Right cardiac atrium (tissue), 5 donors: Measurements from ENCODE around the gene POLR3K. TPM values are rescaled to one million over a fixed set of nuclear protein-coding genes. Genes with fewer than 3 reads are reported as not detected.
"Not testable (repeated sequence)": the region's sequence is repeated elsewhere in the genome, so short reads cannot be mapped to it uniquely, and the experiment has no call there.

Experiments
- ATAC-seq, 2 donors: fragments of 200-7000 bp; cut with Tn5 transposase; one replicate each; pipeline versions ENCODE4 v1.8.0 to v1.9.1; 2020; ENCODE audit warnings: moderate library complexity in 2 of 2, mild to moderate bottlenecking in 1 of 2
- DNase-seq, 3 donors: peaks; one replicate each; pipeline ENCODE4 v3.0.0-alpha.2; 2020
- H3K27ac ChIP-seq: one replicate; pipeline ENCODE4 v1.5.1; 2013; ENCODE audit warnings: mild to moderate bottlenecking, low read length, control low read depth, moderate library complexity
- H3K27me3 ChIP-seq: one replicate; pipeline ENCODE4 v1.6.1; 2013; ENCODE audit not compliant: control insufficient read depth, insufficient read depth
- H3K4me1 ChIP-seq: one replicate; pipeline ENCODE4 v1.6.1; 2013; ENCODE audit warnings: low read length; ENCODE audit not compliant: control insufficient read depth, insufficient read depth
- H3K4me3 ChIP-seq: one replicate; pipeline ENCODE4 v1.5.1; 2013; ENCODE audit warnings: low read length, control low read depth
- H3K9me3 ChIP-seq: one replicate; pipeline ENCODE4 v1.6.1; 2013; ENCODE audit warnings: low read length; ENCODE audit not compliant: control insufficient read depth
- WGBS: extraction: QIAGEN DNeasy Blood & Tissue Kit; methylation state at CpG from one replicate; pipeline ENCODE4 v1.1.7; 2013; 5-methylcytosine and 5-hydroxymethylcytosine counted together
- intact Hi-C, 4 donors: fragments of 100-400 bp; cut with DNase I; formaldehyde crosslinking; loops; one replicate each; pipeline versions ENCODE4 v1.11.0 to v1.14.0; 2022 to 2023
- polyA plus RNA-seq: library from polyadenylated mRNA; stranded (reverse); fragments of 200-250 nt; gene quantifications from one replicate; pipeline ENCODE4 v1.2.3, GENCODE V29; 2013
- total RNA-seq, 4 donors: library from RNA; stranded (reverse); fragmentation: NEBNext Ultra II Directional; extraction: Animal tissue kit (Norgen Biotek cat#: 25700); gene quantifications; one replicate each; pipeline ENCODE4 v1.2.1, GENCODE V29; 2021
- donor health status: healthy with polysubstance abuse.
- donor health status: DM: no; HTN: yes; CAD: no.
- donor health status: DM: no; HTN: no; CAD: no.
- donor health status: DM: no; HTN: yes; CAD: no; lungs with severe emphysema.
- donor health status: DM: yes; HTN: yes; CAD: no.

Gene POLR3K
- total and polyA plus RNA-seq, 5 donors = 9.8 to 13.4 (median 11.2) TPM

DNA sequence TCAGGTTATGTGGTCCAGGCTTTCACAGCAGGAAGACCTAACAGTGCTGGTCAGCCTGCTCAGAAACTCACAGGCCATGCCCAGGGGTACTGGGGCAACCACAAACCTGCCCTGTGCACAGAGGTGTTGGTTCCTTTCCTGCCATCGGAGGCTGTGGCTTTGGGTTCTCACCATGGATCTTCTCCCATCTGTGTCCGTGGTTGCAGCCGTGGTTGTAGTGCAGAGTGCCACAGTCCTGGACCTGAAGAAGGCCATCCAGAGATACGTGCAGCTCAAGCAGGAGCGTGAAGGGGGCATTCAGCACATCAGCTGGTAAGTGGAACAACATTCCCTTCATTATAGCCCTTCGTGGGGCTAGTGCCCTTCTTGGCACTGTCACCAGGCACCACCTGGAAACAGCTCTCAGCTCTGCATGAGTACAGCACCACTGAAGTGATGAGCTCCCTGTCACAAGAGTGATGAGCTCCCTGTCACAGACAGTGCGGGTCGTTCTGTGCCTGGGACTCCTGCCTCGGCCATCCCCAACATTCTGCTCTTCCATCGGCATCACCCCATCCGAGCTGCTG lies 2.2 kb upstream of the POLR3K start:
- no peak overlapping the region for H3K27ac ChIP-seq
- no peak for DNase-seq
- 85% methylated on average over 11 of the region's 11 CpGs for WGBS
- H3K4me3 ChIP-seq = no peak overlapping the region
- H3K27me3 ChIP-seq = no peaks in the 10 kb centered on the region
- ATAC-seq = no peak
- intact Hi-C loops = no loop called here
- no peaks in the 10 kb centered on the region for H3K4me1 ChIP-seq
- H3K9me3 ChIP-seq = no peaks in the 10 kb centered on the region

DNA sequence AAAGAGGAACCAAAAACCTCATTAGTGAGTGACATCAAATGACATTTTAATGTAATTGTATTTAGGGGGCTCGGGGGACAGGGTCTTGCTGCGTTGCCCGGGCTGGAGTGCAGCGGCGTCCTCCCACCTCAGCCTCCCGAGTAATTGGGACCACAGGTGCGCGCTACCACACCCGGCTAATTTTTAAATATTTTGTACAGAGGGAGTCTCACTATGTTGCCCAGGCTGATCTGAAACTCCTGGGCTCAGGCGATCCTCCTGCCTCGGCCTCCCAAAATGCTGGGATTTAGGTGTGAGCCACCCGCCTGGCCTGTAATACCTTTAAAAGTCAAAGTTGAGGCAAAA lies 801 bp upstream of the POLR3K start:
- Histone ChIP-seq H3K9me3 (no peaks in the 10 kb centered on the region), H3K27ac (no peak overlapping the region), H3K4me1 (no peaks in the 10 kb centered on the region), H3K27me3 (no peaks in the 10 kb centered on the region), H3K4me3 (peak overlapping the region; percentile 64)
- no peak for ATAC-seq
- DNase-seq = no peak
- WGBS = 56% methylated on average over 12 of the region's 12 CpGs
- intact Hi-C loops = no loop called here

DNA sequence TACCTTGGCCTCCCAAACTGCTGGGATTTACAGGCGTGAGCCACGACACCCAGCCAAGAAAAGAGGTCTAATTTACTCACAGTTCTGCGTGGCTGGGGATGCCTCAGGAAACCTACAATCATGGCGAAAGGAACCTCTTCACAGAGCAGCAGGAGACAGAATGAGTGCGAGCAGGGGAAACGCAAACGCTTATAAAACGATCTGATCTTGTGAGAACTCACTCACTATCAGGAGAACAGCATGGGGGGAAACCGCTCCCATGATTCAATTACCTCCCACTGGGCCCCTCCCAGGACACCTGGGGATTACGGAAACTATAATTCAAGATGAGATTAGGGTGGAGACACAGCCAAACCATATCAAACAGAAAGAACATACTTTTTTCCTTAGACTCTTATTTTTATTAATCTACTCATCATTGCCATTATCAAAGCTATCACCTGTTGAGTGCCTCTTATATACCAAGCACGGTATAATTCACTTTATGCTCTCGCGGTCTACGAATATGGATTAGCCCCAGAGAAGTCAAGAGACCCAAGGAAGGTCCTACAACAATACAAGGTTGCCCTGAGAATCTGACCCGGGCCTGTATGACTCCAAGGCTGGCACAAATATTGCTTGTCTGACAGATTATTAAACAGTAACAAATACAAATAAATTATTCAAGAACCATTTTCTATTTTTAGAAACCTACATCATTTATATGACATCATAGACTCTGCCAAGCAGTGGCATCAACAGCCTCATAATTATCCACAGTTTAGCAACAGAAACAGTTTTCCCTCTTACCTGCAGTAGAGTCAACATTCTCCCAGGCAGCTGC lies 2.4 kb downstream of the POLR3K start:
- WGBS = 89% methylated on average over 15 of the region's 15 CpGs
- ATAC-seq (no peak), DNase-seq (peak in 1 of 3 donors; percentile 8)
- intact Hi-C loops = no loop called here
- no peaks in the 10 kb centered on the region for H3K4me1 ChIP-seq
- no peak overlapping the region for H3K4me3 ChIP-seq
- no peak overlapping the region for H3K27ac ChIP-seq
- H3K9me3 ChIP-seq = no peaks in the 10 kb centered on the region
- H3K27me3 ChIP-seq = no peaks in the 10 kb centered on the region

GRCh38 chr16:47234-47633 lies 6.2 kb downstream of the POLR3K start:
- intact Hi-C loops = no loop called here
- Histone ChIP-seq H3K4me3 (no peak overlapping the region), H3K27me3 (no peaks in the 10 kb centered on the region), H3K9me3 (no peaks in the 10 kb centered on the region), H3K4me1 (no peaks in the 10 kb centered on the region), H3K27ac (no peak overlapping the region)
- no peak for ATAC-seq
- WGBS = 94% methylated on average over 7 of the region's 7 CpGs
- no peak for DNase-seq

- H3K27me3 ChIP-seq, ATAC-seq, H3K4me3 ChIP-seq, H3K9me3 ChIP-seq, H3K4me1 ChIP-seq, H3K27ac ChIP-seq, intact Hi-C loops, DNase-seq: not testable (repeated sequence)
- 97% methylated on average over 7 of the region's 7 CpGs for WGBS
Observed at GRCh38 chr16:46510-46909, 6.9 kb downstream of the POLR3K start.

DNA sequence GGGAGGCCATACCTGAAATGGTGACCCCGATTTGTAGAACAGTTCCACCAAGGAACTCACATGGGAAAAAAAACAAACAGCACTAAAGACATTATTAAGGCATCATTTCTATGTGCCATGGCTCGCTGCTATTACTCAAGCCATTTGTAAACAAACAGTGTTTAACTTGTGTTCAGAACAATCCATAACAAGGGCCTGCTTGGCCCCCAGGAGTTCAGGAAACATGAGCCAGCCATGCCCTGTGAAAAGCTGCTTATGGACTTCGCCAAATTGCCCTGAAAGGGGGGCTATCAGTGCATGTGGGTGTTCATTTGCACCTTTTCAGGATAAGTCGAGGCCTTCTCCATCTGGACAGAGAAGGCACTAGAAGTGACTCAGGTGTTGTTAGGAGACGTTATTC lies 8.0 kb downstream of the POLR3K start:
- WGBS = 94% methylated on average over 5 of the region's 5 CpGs
- no peaks in the 10 kb centered on the region for H3K9me3 ChIP-seq
- no peak for ATAC-seq
- no peak for DNase-seq
- no peaks in the 10 kb centered on the region for H3K27me3 ChIP-seq
- H3K4me1 ChIP-seq = no peaks in the 10 kb centered on the region
- no peak overlapping the region for H3K27ac ChIP-seq
- intact Hi-C loops = no loop called here
- no peak overlapping the region for H3K4me3 ChIP-seq

DNA sequence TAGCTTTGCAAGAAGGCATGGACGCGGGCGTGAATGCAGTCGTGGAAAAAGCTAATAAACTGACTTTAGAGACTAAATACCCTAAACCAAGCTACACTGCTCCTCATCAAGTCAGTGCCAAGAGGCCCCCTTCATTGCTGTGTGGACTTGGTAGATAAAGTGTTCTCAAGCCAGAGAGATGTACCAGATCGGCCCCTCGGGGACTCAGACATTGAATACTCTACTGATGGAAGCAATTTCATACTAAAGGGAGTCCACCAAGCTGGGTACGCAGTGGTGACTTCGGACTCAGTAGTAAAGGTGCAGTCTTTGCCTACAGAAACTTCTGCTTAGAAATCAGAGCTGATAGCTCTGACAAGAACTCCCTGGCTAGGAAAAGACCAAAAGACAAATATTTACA lies 8.8 kb downstream of the POLR3K start:
- no peak overlapping the region for H3K4me3 ChIP-seq
- 96% methylated on average over 8 of the region's 8 CpGs for whole genome bisulfite sequencing
- H3K4me1 ChIP-seq = no peaks in the 10 kb centered on the region
- H3K9me3 ChIP-seq = no peaks in the 10 kb centered on the region
- DNase-seq = no peak
- ATAC-seq = no peak
- no peaks in the 10 kb centered on the region for H3K27me3 ChIP-seq
- intact Hi-C loops = no loop called here
- no peak overlapping the region for H3K27ac ChIP-seq

DNA sequence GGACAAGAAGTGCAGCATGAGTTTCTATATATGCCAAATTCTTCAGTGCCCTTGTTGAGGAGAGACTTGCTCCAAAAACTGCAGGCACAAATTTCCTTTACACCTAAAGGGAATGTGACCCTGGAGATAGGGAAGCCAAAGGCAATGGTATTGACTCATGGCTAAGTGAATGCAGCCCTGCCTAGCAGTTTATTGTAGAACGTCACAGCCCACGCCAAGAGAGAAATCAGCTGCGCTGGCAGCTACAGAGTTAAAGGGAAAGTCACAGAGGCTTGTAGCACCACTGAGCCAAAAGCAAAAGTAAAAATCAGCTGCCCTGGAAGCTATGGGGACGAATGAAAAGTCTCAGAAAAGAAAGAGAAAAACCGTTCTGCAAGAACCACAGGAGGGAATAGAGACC lies 10.1 kb downstream of the POLR3K start:
- no peak for ATAC-seq
- Histone ChIP-seq H3K27me3 (no peaks in the 10 kb centered on the region), H3K4me3 (no peak overlapping the region), H3K4me1 (no peaks in the 10 kb centered on the region), H3K27ac (no peak overlapping the region), H3K9me3 (no peaks in the 10 kb centered on the region)
- 77% methylated on average over 5 of the region's 5 CpGs for WGBS
- no peak for DNase-seq
- intact Hi-C loops = no loop called here

DNA sequence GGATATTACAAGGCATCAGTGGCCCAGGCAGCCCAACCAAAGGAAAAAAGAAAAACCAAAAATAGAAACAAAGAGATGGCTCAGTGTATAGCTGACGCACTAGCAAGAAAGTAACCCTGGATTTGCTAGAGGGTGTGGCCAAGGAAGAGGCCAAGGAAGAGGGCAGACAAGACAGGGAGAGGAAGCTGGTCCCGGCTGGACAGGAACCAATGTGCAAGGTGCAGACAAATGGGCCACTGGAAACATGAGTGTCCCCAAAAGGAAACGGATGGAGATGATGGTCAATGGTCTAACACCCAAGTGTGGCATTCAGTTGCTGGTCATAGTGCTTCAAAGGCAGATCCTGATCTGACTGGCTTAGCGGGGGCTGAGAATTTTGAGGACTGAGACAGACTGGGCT lies 10.7 kb downstream of the POLR3K start:
- DNase-seq (no peak), ATAC-seq (no peak)
- 85% methylated on average over 4 of the region's 4 CpGs for WGBS
- H3K4me1 ChIP-seq = no peaks in the 10 kb centered on the region
- no peaks in the 10 kb centered on the region for H3K27me3 ChIP-seq
- no peak overlapping the region for H3K27ac ChIP-seq
- no peaks in the 10 kb centered on the region for H3K9me3 ChIP-seq
- H3K4me3 ChIP-seq = no peak overlapping the region
- intact Hi-C loops = no loop called here

- 77% methylated on average over 11 of the region's 11 CpGs for WGBS
- no peak for ATAC-seq
- no peaks in the 10 kb centered on the region for H3K9me3 ChIP-seq
- H3K4me1 ChIP-seq = no peaks in the 10 kb centered on the region
- no peak overlapping the region for H3K4me3 ChIP-seq
- intact Hi-C loops = no loop called here
- peak in 1 of 3 donors; percentile 14 for DNase-seq
- no peak overlapping the region for H3K27ac ChIP-seq
- no peaks in the 10 kb centered on the region for H3K27me3 ChIP-seq
Observed at GRCh38 chr16:42069-42457, 11.3 kb downstream of the POLR3K start.

DNA sequence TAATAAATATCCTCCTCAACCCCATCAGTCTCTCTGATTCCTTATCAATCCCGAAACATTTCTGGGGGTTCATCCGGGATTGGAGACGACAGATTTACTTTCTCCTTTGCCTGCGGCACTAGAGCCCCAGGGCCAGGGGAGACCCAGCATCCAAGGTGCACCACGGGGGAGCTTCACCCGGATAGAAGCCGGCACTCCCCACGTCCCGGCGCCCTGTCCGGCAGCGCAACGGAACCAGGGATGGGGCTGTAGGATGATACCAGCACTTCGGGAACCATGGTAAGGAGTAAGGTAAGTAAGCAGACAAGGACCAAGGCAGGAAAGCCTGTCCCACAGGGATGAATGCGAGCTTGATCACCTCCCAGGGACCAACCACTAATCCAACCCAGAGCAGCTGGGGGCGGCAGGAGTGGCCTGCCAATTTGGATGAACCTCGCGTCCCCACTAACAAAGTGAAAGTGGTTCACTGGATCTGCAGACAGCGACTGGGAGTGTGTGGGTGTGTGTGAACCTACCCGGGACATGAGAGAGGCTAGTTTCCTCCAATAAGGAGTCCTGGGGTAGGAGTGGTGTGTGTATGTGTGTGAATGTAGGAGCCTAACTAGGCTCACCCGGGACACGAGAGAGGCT lies 11.9 kb downstream of the POLR3K start:
- ATAC-seq (peak; percentile 63 to 73), DNase-seq (peak in 1 of 3 donors; percentile 57)
- 82% methylated on average over 22 of the region's 22 CpGs for WGBS
- intact Hi-C loops = no loop called here
- Histone ChIP-seq H3K27me3 (no peaks in the 10 kb centered on the region), H3K9me3 (no peaks in the 10 kb centered on the region), H3K4me3 (no peak overlapping the region), H3K4me1 (no peaks in the 10 kb centered on the region), H3K27ac (no peak overlapping the region)
